Uterus (tissue), 4 donors: ENCODE data around the gene TRIM38. TPM values are rescaled to one million over a fixed set of nuclear protein-coding genes. Genes with fewer than 3 reads are reported as not detected.

ENCODE experiments used
- DNase-seq, 2 donors: peaks; one replicate each; pipeline ENCODE4 v3.0.0-alpha.2; 2019 to 2020
- H3K27ac ChIP-seq, 2 donors: fragments of 200-600 bp; sonication (generic); 1 replicate in 1 of 2; 2 replicates in 1 of 2; pipeline ENCODE4 v1.5.1; 2016 to 2018
- H3K27me3 ChIP-seq, 2 donors: fragments of 200-600 bp; sonication (generic); one replicate each; pipeline ENCODE4 v1.5.1; 2018 to 2019; ENCODE audit warnings: control low read depth in 1 of 2
- H3K36me3 ChIP-seq, 2 donors: fragments of 200-600 bp; sonication (generic); one replicate each; pipeline ENCODE4 v1.5.1; 2019; ENCODE audit warnings: control low read depth in 1 of 2
- H3K4me1 ChIP-seq, 2 donors: fragments of 200-600 bp; sonication (generic); one replicate each; pipeline ENCODE4 v1.5.1; 2018 to 2019; ENCODE audit warnings: control low read depth in 1 of 2
- H3K4me3 ChIP-seq, 2 donors: fragments of 200-600 bp; sonication (generic); 1 replicate in 1 of 2; 2 replicates in 1 of 2; pipeline ENCODE4 v1.5.1; 2018 to 2019; ENCODE audit warnings: mild to moderate bottlenecking in 1 of 2
- H3K9me3 ChIP-seq, 2 donors: fragments of 200-600 bp; sonication (generic); one replicate each; pipeline ENCODE4 v1.5.1; 2019; ENCODE audit warnings: control low read depth in 1 of 2
- CTCF ChIP-seq, 4 experiments: fragments of 200-600 bp in 2 of 4; fragments of 450-650 bp in 2 of 4; sonication (generic) in 2 of 4; IDR thresholded peaks; one replicate each; pipeline ENCODE4 v1.5.1; 2016 to 2019; ENCODE audit warnings: antibody characterized with exemption in 4 of 4, mild to moderate bottlenecking in 2 of 4, moderate library complexity in 1 of 4
- POLR2A ChIP-seq, 2 donors: fragments of 450-650 bp; IDR thresholded peaks; one replicate each; pipeline ENCODE4 v1.6.1; 2016; ENCODE audit warnings: antibody characterized with exemption in 2 of 2, mild to moderate bottlenecking in 1 of 2, moderate library complexity in 1 of 2
- intact Hi-C: fragments of 100-400 bp; cut with DNase I; formaldehyde crosslinking; loops from one replicate; pipeline ENCODE4 v1.15.1; 2023; ENCODE audit warnings: low total_unique reads
- total RNA-seq, 4 donors: library from RNA; depleted of rRNA in 3 of 4; stranded (reverse); fragments of >200 nt in 3 of 4; gene quantifications; one replicate each; pipeline versions ENCODE4 v1.1.0 to v1.2.4, GENCODE V29; 2014 to 2023
- donor health status: DM: yes; HTN: yes; CAD: no.

TRIM38 gene
- total RNA-seq, 4 donors from 2014 or later = 9.1 to 18.5 (median 10.6) TPM

- no peak for TF ChIP-seq CTCF (IDR thresholded peaks at IDR 0.05)
- no peak for TF ChIP-seq POLR2A (IDR thresholded peaks at IDR 0.05)
- H3K27me3 ChIP-seq = no peaks in the 10 kb centered on the region
- peak overlapping the region; percentile 71 to 86 for H3K27ac ChIP-seq
- H3K4me1 ChIP-seq = no peaks in the 10 kb centered on the region
- H3K36me3 ChIP-seq = no peaks in the 10 kb centered on the region
- peak overlapping the region; percentile 19 to 46 for H3K4me3 ChIP-seq
- H3K9me3 ChIP-seq = no peaks in the 10 kb centered on the region
- no peak for DNase-seq
- intact Hi-C loops = no loop called here
Measured at GRCh38 chr6:26016963-26017631, 54.5 kb downstream of the TRIM38 start.

DNA sequence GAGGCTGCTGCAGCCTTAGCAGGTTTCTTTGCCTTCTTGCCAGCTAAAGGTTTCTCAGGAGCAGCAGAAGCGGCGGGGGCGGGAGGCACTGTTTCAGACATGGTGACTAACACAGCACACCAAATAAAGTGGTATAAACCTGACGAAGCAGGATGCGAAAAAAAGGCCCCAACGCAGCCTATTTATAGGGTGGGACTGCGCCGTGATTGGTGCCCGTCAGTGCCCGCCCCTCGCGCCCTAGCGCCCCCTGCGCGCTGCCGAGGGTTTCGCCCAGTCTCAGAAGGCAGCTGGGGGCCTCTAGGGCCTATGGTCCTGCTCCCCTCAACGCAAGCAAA, 55.0 kb downstream of the TRIM38 start:
- H3K36me3 ChIP-seq = no peaks in the 10 kb centered on the region
- H3K27ac ChIP-seq = peak overlapping the region; percentile 71 to 86
- TF ChIP-seq POLR2A (IDR thresholded peaks at IDR 0.05) (peak; percentile 27 to 66), CTCF (IDR thresholded peaks at IDR 0.05) (peak in 3 of 4 experiments; percentile 24 to 47 (median 27))
- no peaks in the 10 kb centered on the region for H3K9me3 ChIP-seq
- no peaks in the 10 kb centered on the region for H3K27me3 ChIP-seq
- intact Hi-C loops = no loop called here
- DNase-seq = peak; percentile 83 to 92
- H3K4me1 ChIP-seq = no peaks in the 10 kb centered on the region
- peak overlapping the region; percentile 19 to 46 for H3K4me3 ChIP-seq

GRCh38 chr6:26019261-26019830, 56.7 kb downstream of the TRIM38 start:
- peak overlapping the region in 1 of 2 donors; percentile 98 for H3K27ac ChIP-seq
- no peaks in the 10 kb centered on the region for H3K9me3 ChIP-seq
- no peaks in the 10 kb centered on the region for H3K36me3 ChIP-seq
- H3K4me1 ChIP-seq = no peaks in the 10 kb centered on the region
- DNase-seq = no peak
- no peak for TF ChIP-seq POLR2A (IDR thresholded peaks at IDR 0.05)
- TF ChIP-seq CTCF (IDR thresholded peaks at IDR 0.05) = no peak
- intact Hi-C loops = no loop called here
- no peaks in the 10 kb centered on the region for H3K27me3 ChIP-seq
- H3K4me3 ChIP-seq = no peak overlapping the region

DNA sequence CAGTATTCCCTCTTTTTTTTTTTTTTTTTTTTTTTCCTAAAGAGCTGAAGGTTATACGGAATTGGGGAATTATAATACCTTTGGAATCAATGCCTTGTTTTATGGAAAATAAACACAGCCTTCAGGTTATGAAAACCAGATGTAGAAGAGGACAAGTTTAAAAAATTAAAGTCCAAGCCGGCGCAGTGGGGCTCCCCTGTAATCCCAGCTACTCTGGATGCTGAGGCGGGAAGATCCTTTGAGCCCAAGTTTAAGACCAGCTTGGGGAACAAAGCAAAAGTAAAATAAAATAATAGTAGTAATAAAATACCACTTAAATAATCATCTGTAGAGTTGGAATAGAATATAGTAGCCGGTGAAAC, 57.3 kb downstream of the TRIM38 start:
- no peak for TF ChIP-seq POLR2A (IDR thresholded peaks at IDR 0.05)
- no peak for TF ChIP-seq CTCF (IDR thresholded peaks at IDR 0.05)
- H3K27me3 ChIP-seq = no peaks in the 10 kb centered on the region
- intact Hi-C loops = no loop called here
- H3K9me3 ChIP-seq = no peaks in the 10 kb centered on the region
- peak overlapping the region; percentile 70 to 78 for H3K4me3 ChIP-seq
- peak overlapping the region; percentile 98 for H3K27ac ChIP-seq
- no peaks in the 10 kb centered on the region for H3K36me3 ChIP-seq
- DNase-seq = no peak
- H3K4me1 ChIP-seq = no peaks in the 10 kb centered on the region

DNA sequence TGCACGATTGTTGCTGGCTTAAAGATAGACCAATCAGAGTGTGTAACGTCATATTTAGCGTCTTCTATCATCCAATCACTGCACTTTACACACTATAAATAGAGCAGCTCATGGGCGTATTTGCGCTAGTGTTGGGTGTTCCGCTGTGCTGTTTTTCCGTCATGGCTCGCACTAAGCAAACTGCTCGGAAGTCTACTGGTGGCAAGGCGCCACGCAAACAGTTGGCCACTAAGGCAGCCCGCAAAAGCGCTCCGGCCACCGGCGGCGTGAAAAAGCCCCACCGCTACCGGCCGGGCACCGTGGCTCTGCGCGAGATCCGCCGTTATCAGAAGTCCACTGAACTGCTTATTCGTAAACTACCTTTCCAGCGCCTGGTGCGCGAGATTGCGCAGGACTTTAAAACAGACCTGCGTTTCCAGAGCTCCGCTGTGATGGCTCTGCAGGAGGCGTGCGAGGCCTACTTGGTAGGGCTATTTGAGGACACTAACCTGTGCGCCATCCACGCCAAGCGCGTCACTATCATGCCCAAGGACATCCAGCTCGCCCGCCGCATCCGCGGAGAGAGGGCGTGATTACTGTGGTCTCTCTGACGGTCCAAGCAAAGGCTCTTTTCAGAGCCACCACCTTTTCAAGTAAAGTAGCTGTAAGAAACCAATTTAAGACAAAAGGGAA, 57.9 kb downstream of the TRIM38 start:
- peak; percentile 81 to 89 for DNase-seq
- Histone ChIP-seq H3K4me3 (peak overlapping the region; percentile 70 to 78), H3K27ac (peak overlapping the region; percentile 98), H3K27me3 (no peaks in the 10 kb centered on the region), H3K36me3 (no peaks in the 10 kb centered on the region), H3K4me1 (no peaks in the 10 kb centered on the region), H3K9me3 (no peaks in the 10 kb centered on the region)
- intact Hi-C loops = no loop called here
- TF ChIP-seq POLR2A (IDR thresholded peaks at IDR 0.05) = peak; percentile 99 to 100
- TF ChIP-seq CTCF (IDR thresholded peaks at IDR 0.05) = peak in 1 of 4 experiments; percentile 14
